ENCODE results near the gene RGS2.

- no peak for TF ChIP-seq POLR2A (IDR thresholded peaks at IDR 0.05)
- TF ChIP-seq CTCF (IDR thresholded peaks at IDR 0.05): no peak
Measured at GRCh38 chr1:192763756-192764155, 45.1 kb upstream of the RGS2 start.
